Progenitor cell of endocrine pancreas (in vitro differentiated cells): ENCODE results near the gene CTNNBIP1. TPM values are rescaled to one million over a fixed set of nuclear protein-coding genes. Genes with fewer than 3 reads are reported as not detected.

Experiments
- DNase-seq: peaks from one replicate; pipeline ENCODE4 v3.0.0; 2021; ENCODE audit warnings: low spot score; ENCODE audit not compliant: unreplicated experiment
- H3K27ac Mint-ChIP-seq: 2 replicates; pipeline ENCODE4 v1.8.0; 2021; ENCODE audit warnings: mild to moderate bottlenecking, moderate library complexity, mixed read lengths
- H3K27me3 Mint-ChIP-seq: 2 replicates; pipeline ENCODE4 v1.8.0; 2021; ENCODE audit warnings: mixed read lengths
- H3K36me3 Mint-ChIP-seq: 2 replicates; pipeline ENCODE4 v1.8.0; 2022; ENCODE audit warnings: mixed read lengths; ENCODE audit not compliant: insufficient read depth
- H3K4me1 Mint-ChIP-seq: 2 replicates; pipeline ENCODE4 v1.8.0; 2021; ENCODE audit warnings: low read depth, mixed read lengths
- H3K4me3 Mint-ChIP-seq: 2 replicates; pipeline ENCODE4 v1.8.0; 2021; ENCODE audit warnings: low read depth, mild to moderate bottlenecking, moderate library complexity, mixed read lengths
- H3K9me3 Mint-ChIP-seq: 2 replicates; pipeline ENCODE4 v1.8.0; 2021; ENCODE audit warnings: low read depth, mixed read lengths
- CTCF ChIP-seq: fragments of 200-600 bp; sonication (generic); IDR thresholded peaks from one replicate; pipeline ENCODE4 v1.5.0; 2021; ENCODE audit warnings: antibody characterized with exemption, mild to moderate bottlenecking; ENCODE audit not compliant: unreplicated experiment
- total RNA-seq: library from RNA; stranded (reverse); gene quantifications from 2 replicates; pipeline ENCODE4 v1.2.1, GENCODE V29; 2021

The CTNNBIP1 gene
- total RNA-seq, 1 donor from 2014 or later, result 79.9 TPM

DNA sequence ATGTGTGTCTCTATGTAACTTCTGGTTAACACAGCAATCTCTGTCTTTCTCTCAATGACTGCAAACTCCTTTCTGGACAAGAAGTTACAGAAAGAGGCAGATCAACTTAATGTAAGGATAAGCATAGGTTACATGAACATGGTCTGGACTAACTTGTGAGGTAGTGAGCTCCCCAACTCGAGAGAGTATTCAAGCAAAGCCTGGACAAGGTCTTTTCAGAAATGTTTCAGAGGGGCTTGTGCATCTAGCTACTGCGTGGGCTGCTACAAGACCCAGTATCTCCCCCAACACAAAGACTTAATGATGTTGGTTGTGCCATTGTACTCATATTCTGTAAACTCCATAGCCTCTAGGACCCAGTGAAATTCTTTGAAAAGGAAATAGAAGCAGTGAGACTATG, 62.8 kb downstream of the CTNNBIP1 start:
- DNase-seq, result no peak
- no peaks in the 10 kb centered on the region for H3K9me3 Mint-ChIP-seq
- TF ChIP-seq CTCF, result no peak
- H3K27me3 Mint-ChIP-seq, result no peaks in the 10 kb centered on the region
- H3K4me3 Mint-ChIP-seq, result no peak overlapping the region
- H3K36me3 Mint-ChIP-seq, result peaks cover 3% of the 10 kb centered on the region
- no peak overlapping the region for H3K27ac Mint-ChIP-seq
- H3K4me1 Mint-ChIP-seq, result peaks cover 9% of the 10 kb centered on the region

GRCh38 chr1:9846611-9847171, 63.4 kb downstream of the CTNNBIP1 start:
- Mint-ChIP-seq H3K9me3 (no peaks in the 10 kb centered on the region), H3K36me3 (peaks cover 3% of the 10 kb centered on the region), H3K27ac (no peak overlapping the region), H3K4me1 (peaks cover 9% of the 10 kb centered on the region), H3K27me3 (no peaks in the 10 kb centered on the region), H3K4me3 (no peak overlapping the region)
- no peak for TF ChIP-seq CTCF
- no peak for DNase-seq

GRCh38 chr1:9845914-9846313, 64.2 kb downstream of the CTNNBIP1 start:
- Mint-ChIP-seq H3K4me1 (peaks cover 9% of the 10 kb centered on the region), H3K27ac (no peak overlapping the region), H3K36me3 (peaks cover 3% of the 10 kb centered on the region), H3K27me3 (no peaks in the 10 kb centered on the region), H3K9me3 (no peaks in the 10 kb centered on the region), H3K4me3 (no peak overlapping the region)
- DNase-seq, result no peak
- TF ChIP-seq CTCF, result no peak

- Mint-ChIP-seq H3K36me3 (no peaks in the 10 kb centered on the region), H3K9me3 (no peaks in the 10 kb centered on the region), H3K27me3 (no peaks in the 10 kb centered on the region), H3K4me1 (peaks cover 9% of the 10 kb centered on the region), H3K4me3 (no peak overlapping the region), H3K27ac (no peak overlapping the region)
- no peak for DNase-seq
- TF ChIP-seq CTCF, result no peak
These were observed 65.3 kb downstream of the CTNNBIP1 start for GRCh38 chr1:9844756-9845155.

DNA sequence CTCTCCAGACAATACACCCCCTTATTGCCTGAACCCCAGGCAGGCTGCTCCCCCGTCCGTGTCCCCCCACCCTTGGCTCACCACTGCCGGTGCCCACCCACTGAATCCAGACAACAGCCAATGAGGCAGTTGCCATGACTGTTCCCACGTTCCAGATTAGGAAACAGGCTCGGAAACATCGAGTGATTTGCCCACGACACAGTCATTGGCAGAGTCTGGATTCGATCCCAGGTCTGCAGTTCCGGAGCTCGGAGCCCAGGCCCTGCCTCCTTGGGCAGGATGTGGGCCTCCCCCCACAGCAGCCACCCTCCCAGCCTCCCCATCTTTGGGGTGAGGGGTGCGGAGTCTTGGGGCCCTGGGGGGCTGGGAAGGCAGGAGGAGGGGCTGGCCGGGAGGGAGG, 66.0 kb downstream of the CTNNBIP1 start:
- no peak overlapping the region for H3K4me3 Mint-ChIP-seq
- H3K27me3 Mint-ChIP-seq, result no peaks in the 10 kb centered on the region
- TF ChIP-seq CTCF, result no peak
- no peak overlapping the region for H3K27ac Mint-ChIP-seq
- H3K9me3 Mint-ChIP-seq, result no peaks in the 10 kb centered on the region
- no peak for DNase-seq
- no peaks in the 10 kb centered on the region for H3K36me3 Mint-ChIP-seq
- peaks cover 9% of the 10 kb centered on the region for H3K4me1 Mint-ChIP-seq
